NCI-H510A treated with DMSO at 0.1 percent for 48 hours (cell line): ENCODE results near the gene SUPT4H1.

Experiments used
- DNase-seq: peaks from one replicate; lab custom pipeline; 2025; lab: John Stamatoyannopoulos, UW

Gene SUPT4H1

GRCh38 chr17:58380207-58381123 lies 28.5 kb upstream of the SUPT4H1 start:
- no peak for DNase-seq

GRCh38 chr17:58379511-58379824 lies 27.5 kb upstream of the SUPT4H1 start:
- no peak for DNase-seq

- no peak for DNase-seq
These were observed 26.9 kb upstream of the SUPT4H1 start for GRCh38 chr17:58378733-58379510.

GRCh38 chr17:58377661-58378060 lies 25.7 kb upstream of the SUPT4H1 start:
- DNase-seq = no peak

GRCh38 chr17:58377093-58377601 lies 25.1 kb upstream of the SUPT4H1 start:
- no peak for DNase-seq

GRCh38 chr17:58376472-58377000 lies 24.5 kb upstream of the SUPT4H1 start:
- DNase-seq = no peak

GRCh38 chr17:58375811-58376210 lies 23.8 kb upstream of the SUPT4H1 start:
- DNase-seq = no peak

GRCh38 chr17:58375256-58375655 lies 23.3 kb upstream of the SUPT4H1 start:
- no peak for DNase-seq

GRCh38 chr17:58373923-58374322 lies 21.9 kb upstream of the SUPT4H1 start:
- no peak for DNase-seq

GRCh38 chr17:58373003-58373402 lies 21.0 kb upstream of the SUPT4H1 start:
- DNase-seq = no peak

GRCh38 chr17:58371300-58371950 lies 19.4 kb upstream of the SUPT4H1 start:
- no peak for DNase-seq

- no peak for DNase-seq
These were observed 18.7 kb upstream of the SUPT4H1 start for GRCh38 chr17:58370716-58371115.

- no peak for DNase-seq
These were observed 18.3 kb upstream of the SUPT4H1 start for GRCh38 chr17:58370309-58370708.

GRCh38 chr17:58369214-58370031 lies 17.4 kb upstream of the SUPT4H1 start:
- no peak for DNase-seq

- DNase-seq = no peak
These were observed 16.8 kb upstream of the SUPT4H1 start for GRCh38 chr17:58368860-58369213.

- DNase-seq = no peak
These were observed 15.5 kb upstream of the SUPT4H1 start for GRCh38 chr17:58367461-58367860.

- DNase-seq = no peak
These were observed 14.1 kb upstream of the SUPT4H1 start for GRCh38 chr17:58365980-58366595.

- DNase-seq = no peak
These were observed 13.4 kb upstream of the SUPT4H1 start for GRCh38 chr17:58365185-58365979.

GRCh38 chr17:58364270-58364942 lies 12.4 kb upstream of the SUPT4H1 start:
- DNase-seq = no peak
